ENCODE measurements around the gene UCK1. TPM values are rescaled to one million over a fixed set of nuclear protein-coding genes. Genes with fewer than 3 reads are reported as not detected.

The UCK1 gene
- total RNA-seq, 1 donor from 2014 or later: 23.0 TPM

DNA sequence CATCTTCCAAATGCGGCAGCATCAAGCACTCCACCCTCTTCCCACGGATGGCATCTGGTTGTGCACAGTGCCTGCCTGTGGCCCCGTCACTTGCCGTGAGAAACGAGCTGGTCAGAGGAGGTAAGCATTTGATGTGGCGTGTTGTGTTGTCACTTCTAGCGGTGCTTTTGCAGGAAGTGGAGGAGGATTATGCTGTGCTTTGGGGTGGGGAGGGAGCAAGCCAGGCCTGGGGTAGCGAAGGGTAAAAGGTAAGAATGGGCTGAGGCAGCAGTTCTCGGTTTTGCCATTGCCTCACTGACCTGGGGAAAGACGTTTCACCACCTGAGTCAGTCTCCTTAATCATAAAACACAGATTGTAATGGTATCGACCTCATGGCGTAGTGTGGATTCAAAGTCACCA is 30.7 kb downstream of the UCK1 start:
- intact Hi-C loops (cut with micrococcal nuclease): loop anchor here (1.0 to 5.0 kb wide), 10 partner anchors 31 to 852 kb away; partner anchors contain the start of genes FAM78A, SETX and UCK1

DNA sequence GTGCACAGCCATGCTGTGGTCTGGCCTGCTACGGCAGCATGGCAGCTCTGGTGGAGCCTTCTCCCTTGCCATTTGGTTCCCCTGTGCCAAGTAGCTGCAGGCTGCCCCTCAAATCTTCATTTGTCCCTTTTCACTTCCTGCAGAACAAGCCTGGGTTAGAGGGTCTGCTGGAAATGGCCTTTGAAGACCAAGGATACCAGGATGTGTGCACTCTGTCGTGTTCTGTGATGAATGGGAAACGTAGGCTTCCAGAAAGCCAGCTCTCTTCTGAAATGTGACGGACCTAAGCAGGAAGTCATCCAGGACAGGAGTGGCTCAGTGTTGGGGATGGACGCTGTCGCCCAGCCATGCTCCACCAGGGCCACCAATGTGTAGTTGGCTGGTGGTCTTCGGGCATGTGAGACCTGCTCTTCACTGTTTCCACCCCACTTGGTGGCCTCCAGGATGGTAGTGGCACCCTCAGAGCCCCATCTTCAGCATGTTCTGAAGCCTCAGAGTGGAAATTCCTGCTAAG is 31.8 kb downstream of the UCK1 start:
- intact Hi-C loops (cut with micrococcal nuclease): no loop called here

DNA sequence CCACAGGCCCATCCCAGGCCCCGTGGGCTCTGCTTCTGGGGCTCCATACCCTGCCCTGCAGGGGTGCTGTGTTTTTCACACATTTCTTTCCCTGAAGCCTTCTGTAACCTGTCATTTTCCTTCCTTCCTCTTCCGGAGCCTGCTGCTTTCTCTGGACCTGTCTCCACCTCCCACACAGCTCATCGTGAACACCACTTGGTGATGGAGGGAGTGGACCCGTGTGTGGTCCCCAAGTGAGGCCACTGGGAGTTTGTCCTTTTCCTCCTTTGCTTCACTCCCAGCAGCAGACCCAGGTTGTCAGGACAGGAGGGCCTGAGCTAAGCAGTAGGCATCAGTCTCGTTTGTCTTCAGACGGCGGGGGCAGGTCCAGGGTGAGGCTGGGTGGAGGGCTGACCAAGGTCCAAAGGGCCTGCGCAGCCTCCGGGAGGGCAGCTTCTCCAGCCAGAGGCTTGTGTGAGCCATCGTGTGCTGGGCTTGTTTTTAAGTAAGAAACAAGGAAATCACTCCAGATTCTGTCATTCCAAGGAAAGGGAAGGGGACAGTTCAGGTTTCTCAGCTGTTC is 34.1 kb downstream of the UCK1 start:
- intact Hi-C loops (cut with micrococcal nuclease): no loop called here

DNA sequence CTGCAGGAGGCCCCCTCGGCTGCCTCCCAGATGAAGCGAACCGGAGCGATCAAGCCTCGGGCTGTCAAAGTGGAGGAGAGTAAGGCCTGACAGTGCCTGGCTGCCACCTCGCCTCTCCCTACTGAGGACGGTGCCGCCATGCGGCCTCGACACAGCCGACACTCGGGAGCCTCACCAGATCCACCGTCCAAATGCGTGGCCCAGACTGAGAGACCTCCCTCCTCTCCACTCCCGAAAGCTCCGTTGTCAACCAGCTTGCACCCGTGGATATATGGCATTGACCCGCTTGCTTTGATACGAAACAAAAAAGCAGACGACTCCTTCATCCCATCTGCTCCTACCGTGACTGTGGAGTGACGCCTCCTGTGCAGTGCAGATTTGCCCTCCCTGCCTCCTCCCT is 35.3 kb downstream of the UCK1 start:
- intact Hi-C loops (cut with micrococcal nuclease): no loop called here

DNA sequence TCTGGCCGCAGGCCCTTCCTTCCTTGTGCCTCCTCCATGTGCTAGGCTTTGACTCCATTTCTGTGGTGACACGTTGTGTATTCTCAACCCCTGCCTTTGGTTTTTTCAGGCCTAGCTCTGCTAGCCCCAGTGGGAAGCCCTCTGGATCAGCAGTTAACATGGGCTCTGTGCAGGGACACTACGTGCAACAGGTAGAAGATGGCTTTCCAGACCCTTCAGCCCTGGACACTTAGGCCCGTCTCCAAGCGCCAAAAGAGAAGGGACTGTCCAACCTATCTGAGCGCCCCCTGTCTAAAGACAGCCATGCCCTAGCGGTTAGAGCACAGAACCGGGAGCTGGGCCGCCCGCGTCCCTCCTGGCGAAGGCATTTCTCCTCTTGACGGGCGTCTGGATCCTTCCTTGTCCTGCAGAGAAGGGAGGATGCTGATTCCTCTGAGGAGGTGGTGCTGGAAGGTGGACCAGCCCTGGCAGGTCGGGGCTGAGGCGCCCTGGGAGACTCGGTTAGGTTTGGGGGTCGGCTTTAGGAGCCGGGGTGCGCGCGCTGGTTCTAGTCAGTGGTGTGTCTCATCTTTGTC is 36.7 kb downstream of the UCK1 start:
- intact Hi-C loops (cut with micrococcal nuclease): no loop called here

DNA sequence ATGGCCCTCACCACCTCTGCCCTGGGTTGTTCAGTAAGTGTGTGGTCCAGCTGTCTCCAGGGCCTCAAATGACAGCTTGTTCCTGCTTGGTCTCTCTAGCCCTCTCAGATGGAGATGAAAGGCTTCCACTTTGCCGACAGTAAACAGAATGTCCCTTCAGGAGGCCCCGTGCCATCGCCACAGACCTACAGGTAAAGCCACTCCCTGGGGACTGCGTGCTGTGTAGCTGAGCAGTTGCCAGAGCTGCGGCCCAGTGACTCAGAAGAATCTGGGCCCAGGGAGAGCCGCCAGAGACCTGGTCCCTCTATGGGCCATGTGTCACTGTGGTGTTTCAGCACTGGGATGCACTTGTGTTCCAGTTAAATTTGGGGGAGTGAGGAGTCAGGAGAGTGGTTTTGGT is 39.0 kb downstream of the UCK1 start:
- intact Hi-C loops (cut with micrococcal nuclease): no loop called here

DNA sequence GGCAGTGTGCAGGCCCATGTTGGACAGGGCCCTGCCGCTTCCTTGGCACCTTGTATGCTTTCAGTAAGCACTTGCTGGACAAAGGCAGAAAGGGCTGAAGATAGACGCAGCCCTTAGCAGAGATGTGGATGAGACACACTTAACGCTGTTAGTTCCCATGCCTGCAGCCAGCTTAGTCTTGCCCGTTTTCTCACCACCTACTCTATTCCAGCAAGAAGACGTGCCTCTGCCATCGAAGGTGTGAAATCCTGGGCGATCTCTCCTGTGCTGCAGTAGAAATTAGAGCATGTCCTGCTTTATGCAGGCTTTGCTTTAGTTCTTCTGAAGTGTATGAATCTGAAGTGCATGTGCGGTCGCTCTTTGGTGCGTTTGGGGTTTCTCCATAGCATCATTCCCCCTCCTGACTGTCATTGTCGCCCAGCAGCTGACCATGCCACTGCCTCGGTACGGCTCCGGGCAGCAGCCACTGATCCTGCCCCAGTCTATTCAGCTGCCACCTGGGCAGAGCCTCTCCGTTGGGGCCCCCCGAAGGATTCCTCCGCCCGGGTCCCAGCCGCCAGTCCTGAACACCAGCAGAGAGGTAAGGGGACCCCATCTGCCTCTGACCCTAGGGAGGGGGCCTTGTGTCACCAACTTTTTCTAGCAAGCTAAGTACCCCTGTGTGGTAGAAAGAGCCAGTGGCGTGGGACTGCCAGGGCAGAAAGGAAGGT is 39.9 kb downstream of the UCK1 start:
- intact Hi-C loops (cut with micrococcal nuclease): no loop called here

DNA sequence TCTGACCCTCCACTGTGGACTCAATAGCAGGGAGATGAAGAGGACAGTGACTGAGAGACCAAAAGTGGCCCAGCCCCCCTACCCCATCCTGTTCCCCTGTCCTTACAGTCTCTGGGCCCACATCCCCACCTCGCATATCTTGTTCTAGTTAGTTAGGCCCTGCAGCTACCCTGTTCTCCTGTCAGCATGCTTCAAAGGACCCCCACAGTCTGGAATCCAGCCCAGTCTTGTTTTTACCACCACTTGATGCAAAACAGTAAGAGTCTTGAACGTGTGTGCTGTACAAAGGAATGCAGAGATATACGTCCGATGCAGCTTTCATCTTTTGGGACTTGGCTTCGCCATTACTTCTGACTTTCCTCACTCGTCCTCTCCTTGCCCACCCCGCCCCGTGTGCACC is 40.5 kb downstream of the UCK1 start:
- intact Hi-C loops (cut with micrococcal nuclease): no loop called here

DNA sequence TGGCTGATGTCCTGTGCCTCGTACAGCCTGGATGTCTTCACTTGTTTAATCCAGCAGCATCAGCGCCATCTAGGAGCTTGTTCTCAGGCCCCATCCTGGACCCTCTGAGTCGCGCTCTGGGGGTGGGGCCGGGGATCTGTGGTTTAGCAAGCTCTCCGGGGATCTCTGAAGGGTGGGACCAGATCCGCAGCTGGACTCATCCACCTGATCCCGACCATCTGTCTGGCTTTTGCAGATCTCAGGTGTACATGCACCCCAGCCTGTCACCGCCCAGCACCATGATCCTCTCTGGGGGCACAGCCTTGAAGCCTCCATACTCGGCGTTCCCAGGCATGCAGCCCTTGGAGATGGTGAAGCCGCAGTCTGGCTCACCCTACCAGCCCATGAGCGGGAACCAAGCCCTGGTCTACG is 43.4 kb downstream of the UCK1 start:
- intact Hi-C loops (cut with micrococcal nuclease): no loop called here

DNA sequence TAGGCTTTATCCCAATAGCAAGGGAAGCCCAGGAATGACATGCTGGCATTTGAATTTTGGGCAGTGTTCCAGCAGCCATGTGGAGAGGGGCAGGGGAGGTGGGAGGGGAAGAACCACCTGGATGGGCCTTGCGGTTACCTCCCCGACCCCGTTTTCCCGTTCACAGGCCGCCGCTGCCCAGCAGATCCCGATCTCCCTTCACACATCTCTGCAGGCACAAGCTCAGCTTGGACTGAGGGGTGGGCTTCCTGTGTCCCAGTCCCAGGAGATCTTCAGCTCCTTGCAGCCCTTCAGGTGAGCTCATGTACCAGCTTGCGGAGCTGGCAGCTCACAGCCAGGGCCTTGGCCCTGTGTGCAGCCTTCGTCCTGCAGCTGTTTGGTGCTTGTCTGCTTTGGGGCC is 44.1 kb downstream of the UCK1 start:
- intact Hi-C loops (cut with micrococcal nuclease): no loop called here

DNA sequence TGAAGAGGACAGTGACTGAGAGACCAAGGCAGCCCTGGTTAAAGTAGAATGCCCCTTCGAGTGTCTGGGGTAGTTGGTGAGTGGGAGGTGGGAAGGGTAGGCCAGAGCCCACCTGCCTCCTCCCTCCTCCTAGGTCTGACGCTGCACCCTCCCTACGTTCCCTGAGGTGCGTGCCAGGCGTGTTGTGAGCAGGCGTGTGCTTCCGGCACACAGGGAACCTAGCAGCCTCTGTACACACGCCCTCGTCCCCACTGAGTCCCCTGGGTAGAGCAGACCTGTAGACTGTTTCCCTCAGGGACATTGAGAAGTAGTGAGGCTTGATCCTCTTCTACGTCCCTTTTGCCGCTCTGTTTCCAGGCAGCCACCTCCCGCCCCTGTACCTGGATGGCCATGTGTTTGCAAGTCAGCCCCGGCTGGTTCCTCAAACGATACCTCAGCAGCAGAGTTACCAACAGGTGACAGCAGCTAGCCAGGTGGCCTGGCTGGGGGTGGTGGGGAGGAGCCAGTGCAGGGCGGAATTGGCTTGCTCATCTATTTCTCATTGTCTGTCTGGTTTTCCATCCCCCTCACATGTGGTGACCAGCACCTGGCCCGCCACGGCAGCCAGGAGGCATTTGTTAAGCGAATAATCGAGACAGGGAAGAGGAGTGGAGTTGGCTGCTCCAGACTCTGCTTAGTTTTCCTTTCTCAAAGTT is 45.2 kb downstream of the UCK1 start:
- intact Hi-C loops (cut with micrococcal nuclease): no loop called here

DNA sequence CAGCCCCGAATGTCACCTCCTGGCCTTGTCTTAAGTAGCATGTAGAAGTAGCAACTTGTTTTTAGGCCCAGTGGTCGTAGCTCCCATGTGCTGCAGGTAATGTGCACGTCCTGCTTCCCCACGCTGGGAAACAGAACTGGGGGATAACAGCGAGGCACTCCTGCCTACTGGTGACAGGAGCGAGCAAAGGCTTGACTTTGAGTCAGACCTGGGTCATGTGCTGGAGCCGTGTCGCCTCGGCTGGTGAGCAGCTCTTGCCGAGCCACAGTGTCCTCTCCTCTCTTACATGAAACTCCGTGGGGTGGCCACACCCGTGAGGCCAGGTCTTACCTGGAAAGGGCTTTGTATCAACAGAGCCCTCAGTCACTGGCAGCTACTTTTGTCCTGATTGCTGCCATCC is 45.9 kb downstream of the UCK1 start:
- intact Hi-C loops (cut with micrococcal nuclease): no loop called here

DNA sequence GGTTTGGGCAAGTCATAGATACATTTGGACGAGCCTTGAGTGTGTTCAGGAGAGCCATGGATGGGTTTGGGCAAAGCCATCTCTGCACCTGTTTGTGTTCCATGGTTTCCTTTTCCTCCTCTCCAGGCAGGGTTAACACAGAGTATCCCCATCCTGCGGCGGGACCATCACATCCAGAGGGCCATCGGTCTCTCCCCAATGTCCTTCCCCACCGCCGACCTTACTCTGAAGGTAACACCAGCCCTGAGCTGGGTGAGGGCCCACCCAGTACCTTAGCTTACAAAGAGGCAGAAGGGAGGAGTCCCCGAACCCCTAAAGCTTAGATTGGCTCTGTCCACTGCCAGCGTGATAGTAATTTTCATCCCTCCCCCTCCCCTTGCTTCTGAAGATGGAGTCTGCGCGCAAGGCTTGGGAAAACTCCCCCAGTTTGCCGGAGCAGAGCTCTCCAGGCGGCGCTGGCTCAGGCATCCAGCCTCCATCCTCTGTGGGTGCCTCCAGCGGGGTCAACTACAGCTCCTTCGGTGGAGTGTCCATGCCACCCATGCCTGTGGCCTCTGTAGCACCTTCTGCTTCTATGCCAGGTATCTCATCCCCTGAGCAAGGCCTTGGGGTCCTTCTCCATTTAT is 46.4 kb downstream of the UCK1 start:
- intact Hi-C loops (cut with micrococcal nuclease): no loop called here

DNA sequence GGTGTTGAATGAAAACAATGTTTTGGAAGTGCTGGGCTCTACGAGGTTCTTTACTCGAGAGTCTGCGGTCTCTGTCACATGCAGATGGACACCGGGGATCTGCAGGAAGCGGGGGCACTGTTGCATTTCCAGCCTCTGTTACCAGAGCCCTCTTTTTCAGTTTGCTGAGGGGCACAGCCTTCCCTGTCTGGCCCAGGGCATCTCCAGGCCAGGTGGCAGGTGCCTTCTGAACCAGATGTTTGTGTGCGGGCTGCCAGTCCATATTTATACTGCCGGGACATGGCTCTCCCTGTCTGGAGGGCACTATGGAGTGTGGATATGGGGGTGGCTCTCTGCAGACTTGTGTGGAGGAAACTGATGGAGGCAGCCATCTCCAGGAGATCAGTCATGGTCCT is 47.0 kb downstream of the UCK1 start:
- intact Hi-C loops (cut with micrococcal nuclease): no loop called here

DNA sequence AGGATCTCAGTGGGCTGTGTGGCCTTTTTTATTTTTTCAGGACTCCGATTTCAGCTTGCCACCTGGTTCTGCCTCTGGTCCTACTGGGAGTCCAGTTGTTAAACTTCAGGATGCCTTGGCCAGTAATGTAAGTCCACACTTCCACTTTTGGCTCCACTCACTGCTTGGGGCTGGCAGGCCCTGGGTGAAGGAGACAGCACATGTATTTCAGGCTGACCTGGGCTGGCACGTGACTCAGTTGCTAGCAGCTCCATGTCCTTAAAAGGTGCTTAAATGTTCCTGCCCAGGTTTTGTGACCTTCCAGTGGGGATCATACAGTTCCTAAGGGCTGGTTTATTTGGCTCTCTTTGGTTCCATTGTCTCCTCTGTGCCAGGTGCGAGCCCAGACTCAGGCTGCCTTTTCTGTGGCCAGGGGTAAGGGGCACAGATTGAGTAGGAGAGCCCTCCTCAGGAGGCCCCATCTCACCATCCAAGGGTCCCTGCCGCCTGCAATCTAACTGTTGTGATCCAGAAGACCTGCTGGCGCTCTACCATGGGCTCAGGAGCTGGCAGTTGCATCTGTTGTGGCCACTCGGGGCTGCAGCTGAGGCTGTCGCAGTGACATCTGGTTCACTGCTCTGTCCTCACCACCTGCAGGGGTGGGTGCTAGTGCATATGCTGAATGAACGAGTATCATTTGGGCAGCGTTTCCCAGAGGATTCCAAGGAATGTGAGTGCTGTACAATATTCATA is 47.6 kb downstream of the UCK1 start:
- intact Hi-C loops (cut with micrococcal nuclease): no loop called here

DNA sequence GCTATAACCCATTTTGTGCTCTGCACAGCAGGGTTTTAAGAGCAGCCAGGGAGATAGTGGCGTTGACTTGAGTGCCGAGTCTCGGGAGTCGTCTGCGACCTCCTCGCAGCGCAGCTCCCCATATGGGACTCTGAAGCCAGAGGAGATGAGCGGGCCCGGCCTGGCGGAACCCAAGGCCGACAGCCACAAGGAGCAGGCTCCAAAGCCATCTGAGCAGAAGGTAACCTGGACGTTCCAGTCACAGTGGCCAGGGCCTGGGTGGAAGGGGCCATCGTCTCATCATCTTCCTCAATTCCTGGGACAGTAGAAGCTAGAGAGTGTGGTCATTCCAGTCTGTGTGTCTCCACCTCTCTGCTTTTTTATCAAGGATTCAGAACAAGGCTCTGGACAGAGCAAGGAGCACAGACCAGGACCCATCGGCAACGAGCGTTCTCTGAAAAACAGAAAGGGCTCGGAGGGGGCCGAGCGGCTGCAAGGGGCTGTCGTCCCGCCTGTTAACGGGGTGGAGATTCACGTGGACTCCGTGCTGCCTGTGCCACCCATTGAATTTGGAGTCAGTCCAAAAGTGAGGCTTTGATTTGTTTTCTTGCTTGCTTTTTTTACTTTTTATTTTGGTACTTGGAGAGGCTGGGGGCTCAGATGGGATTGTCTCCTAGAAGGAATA is 48.6 kb downstream of the UCK1 start:
- intact Hi-C loops (cut with micrococcal nuclease): no loop called here

DNA sequence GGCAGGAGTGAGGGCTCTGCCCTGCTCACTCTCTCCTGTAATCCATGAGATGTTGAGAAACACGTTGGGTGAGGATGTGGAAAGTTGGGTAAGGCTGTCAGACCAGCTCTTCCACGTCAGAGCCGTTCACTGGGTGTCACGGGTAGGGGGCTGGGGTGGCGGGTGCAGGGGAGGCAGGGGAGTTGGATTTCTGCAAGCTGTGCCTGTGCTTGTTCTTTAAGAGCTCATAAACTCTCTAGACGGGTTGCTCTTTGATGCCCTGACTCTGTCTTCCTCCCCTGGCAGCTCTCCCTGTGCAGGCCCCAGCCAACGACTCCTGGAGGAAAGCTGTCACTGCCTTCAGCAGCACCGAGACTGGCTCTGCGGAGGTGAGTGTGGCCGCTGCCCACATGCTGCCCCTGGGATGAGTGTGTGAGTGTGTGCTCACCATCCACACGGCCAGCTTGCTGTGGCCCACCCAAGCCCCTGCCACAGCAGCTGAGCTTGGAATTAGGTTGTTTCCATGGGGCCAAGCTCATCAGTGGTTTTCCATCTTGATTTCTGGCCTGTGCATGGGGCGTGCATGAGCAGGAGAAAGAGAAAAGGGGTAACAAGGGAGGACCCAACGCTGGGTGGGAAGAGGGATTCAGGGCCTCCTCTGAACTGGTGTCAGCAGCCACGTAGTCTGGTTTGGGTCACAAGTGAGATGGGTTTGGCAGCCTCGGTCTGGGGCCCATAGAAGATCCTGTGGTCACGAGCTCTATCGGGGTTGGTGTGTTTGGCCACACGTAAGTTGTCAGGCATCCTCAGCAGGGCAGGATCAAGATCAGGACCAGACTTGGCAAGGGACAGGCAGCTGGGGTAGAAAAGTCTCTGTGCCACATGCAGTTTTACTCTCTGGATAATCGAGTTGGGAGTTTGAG is 49.4 kb downstream of the UCK1 start:
- intact Hi-C loops (cut with micrococcal nuclease): no loop called here

DNA sequence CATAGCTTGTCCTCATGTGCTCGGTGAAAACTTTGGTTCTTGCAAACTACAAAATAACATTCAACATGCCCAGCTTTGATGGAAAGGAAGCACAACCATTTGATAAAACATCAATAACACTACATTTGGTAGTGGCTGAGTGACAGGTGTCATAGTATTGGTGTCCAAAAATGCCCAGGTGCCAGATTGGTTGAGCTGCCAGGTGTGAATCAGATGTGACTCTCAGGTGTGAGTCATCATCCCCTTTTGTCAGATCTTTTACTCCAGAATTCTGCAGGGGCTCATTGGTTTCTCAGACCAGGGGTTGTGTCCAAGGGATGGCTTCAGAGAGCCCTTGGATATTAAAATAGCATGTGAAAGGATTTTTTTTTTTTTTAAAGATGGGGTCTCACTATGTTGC is 50.8 kb downstream of the UCK1 start:
- intact Hi-C loops (cut with micrococcal nuclease): no loop called here

DNA sequence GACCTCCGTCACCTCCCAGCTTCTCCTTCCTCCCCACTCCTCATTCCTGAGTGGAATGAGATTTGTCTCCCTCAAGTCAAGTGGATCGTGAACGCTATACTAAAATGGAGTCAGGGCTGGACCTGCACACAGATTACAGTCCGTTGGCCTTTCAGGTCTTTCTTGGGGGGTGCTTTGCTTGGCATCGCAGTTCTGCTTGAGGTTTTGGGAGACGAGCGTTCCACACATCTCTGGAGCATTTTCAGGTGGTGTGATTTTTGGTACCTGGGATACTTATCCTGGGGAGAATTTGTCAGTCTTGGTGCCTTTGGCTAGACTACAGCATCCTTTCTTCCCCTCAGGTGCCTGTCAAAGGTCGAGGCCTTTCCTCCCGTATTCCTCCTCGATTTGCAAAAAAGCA is 52.2 kb downstream of the UCK1 start:
- intact Hi-C loops (cut with micrococcal nuclease): loop anchor here (1.0 kb wide), 1 partner anchor 129 kb away; no protein-coding TSS in a partner anchor

All from T-helper 1 cell treated with Interleukin-12 subunit alpha and Interleukin-12 subunit beta and Interleukin-4 antibody, amounts not matched to agents 30 ng/mL and 1 ng/mL, for 36 hours (primary cell).